Upper lobe of left lung (tissue), 4 donors: Measurements from ENCODE around the gene SMYD3.

ENCODE experiments used
- CTCF ChIP-seq, 6 experiments: fragments of 450-650 bp in 4 of 6; fragments of 200-600 bp in 2 of 6; sonication (generic) in 2 of 6; IDR thresholded peaks; one replicate each; pipeline ENCODE4 v1.5.1; 2016 to 2019; ENCODE audit warnings: antibody characterized with exemption in 6 of 6
- EP300 ChIP-seq, 4 donors: sonication (generic); formaldehyde crosslinking; IDR thresholded peaks; one replicate each; pipeline ENCODE4 v1.5.1; 2017; ENCODE audit warnings: antibody characterized with exemption in 4 of 4, control low read depth in 2 of 4

GRCh38 chr1:245856944-245857531, 650.0 kb downstream of the SMYD3 start:
- TF ChIP-seq CTCF (IDR thresholded peaks at IDR 0.05) (no peak), EP300 (IDR thresholded peaks at IDR 0.05) (no peak)
